H1 (cell line): ENCODE results near the gene BMI1.

Experiments used
- POLR2AphosphoS5 ChIP-seq: IDR thresholded peaks from 2 replicates; pipeline ENCODE4 v1.6.1; 2011; ENCODE audit warnings: low read depth, low read length
- TAF1 ChIP-seq: IDR thresholded peaks from 2 replicates; pipeline ENCODE4 v1.6.1; 2011; ENCODE audit warnings: mild to moderate bottlenecking, low read depth, low read length

GRCh38 chr10:22341190-22341925, 20.5 kb downstream of the BMI1 start:
- TF ChIP-seq POLR2AphosphoS5 = no peak
- no peak for TF ChIP-seq TAF1
